BE2C (cell line): ENCODE results near the gene TARS3.

Source experiments
- DNase-seq: peaks from one replicate; pipeline ENCODE4 v3.0.0-alpha.2; 2020
- H3K27me3 ChIP-seq: fragments of 250-450 bp; sonication (Bioruptor Pico); 2 replicates; pipeline ENCODE4 v1.5.1; 2020; ENCODE audit warnings: mild to moderate bottlenecking
- H3K36me3 ChIP-seq: fragments of 250-450 bp; sonication (Bioruptor Pico); 2 replicates; pipeline ENCODE4 v1.5.1; 2020; ENCODE audit warnings: mild to moderate bottlenecking
- H3K4me1 ChIP-seq: fragments of 250-450 bp; sonication (Bioruptor Pico); 2 replicates; pipeline ENCODE4 v1.5.1; 2020
- H3K4me3 ChIP-seq: 2 replicates; pipeline ENCODE4 v1.5.1; 2011; ENCODE audit warnings: low read depth, low read length
- H3K9me3 ChIP-seq: fragments of 250-450 bp; sonication (Bioruptor Pico); 2 replicates; pipeline ENCODE4 v1.5.1; 2020
- CTCF ChIP-seq: IDR thresholded peaks from 2 replicates; pipeline ENCODE4 v1.5.1; 2012; ENCODE audit warnings: mild to moderate bottlenecking, low read depth, low read length

The TARS3 gene

GRCh38 chr15:101702077-101702476 is 22.2 kb downstream of the TARS3 start:
- H3K4me3 ChIP-seq, result no peak overlapping the region
- no peaks in the 10 kb centered on the region for H3K9me3 ChIP-seq
- H3K4me1 ChIP-seq, result no peaks in the 10 kb centered on the region
- no peak for DNase-seq
- no peaks in the 10 kb centered on the region for H3K27me3 ChIP-seq
- peaks cover 16% of the 10 kb centered on the region for H3K36me3 ChIP-seq
- no peak for TF ChIP-seq CTCF

- no peak for DNase-seq
- Histone ChIP-seq H3K36me3 (peaks cover 16% of the 10 kb centered on the region), H3K4me3 (no peak overlapping the region), H3K9me3 (no peaks in the 10 kb centered on the region), H3K4me1 (no peaks in the 10 kb centered on the region), H3K27me3 (no peaks in the 10 kb centered on the region)
- no peak for TF ChIP-seq CTCF
Measured at GRCh38 chr15:101698314-101698713, 26.0 kb downstream of the TARS3 start.

- Histone ChIP-seq H3K4me1 (no peaks in the 10 kb centered on the region), H3K9me3 (no peaks in the 10 kb centered on the region), H3K27me3 (no peaks in the 10 kb centered on the region), H3K36me3 (peaks cover 16% of the 10 kb centered on the region), H3K4me3 (no peak overlapping the region)
- TF ChIP-seq CTCF, result no peak
- DNase-seq, result no peak
Measured at GRCh38 chr15:101697488-101697887, 26.8 kb downstream of the TARS3 start.

GRCh38 chr15:101696829-101697228 is 27.4 kb downstream of the TARS3 start:
- TF ChIP-seq CTCF, result no peak
- no peaks in the 10 kb centered on the region for H3K27me3 ChIP-seq
- H3K4me3 ChIP-seq, result no peak overlapping the region
- H3K9me3 ChIP-seq, result no peaks in the 10 kb centered on the region
- peaks cover 16% of the 10 kb centered on the region for H3K36me3 ChIP-seq
- no peaks in the 10 kb centered on the region for H3K4me1 ChIP-seq
- DNase-seq, result no peak

- Histone ChIP-seq H3K4me3 (no peak overlapping the region), H3K36me3 (peaks cover 6% of the 10 kb centered on the region; the same call in 1 of the 2 replicates), H3K9me3 (no peaks in the 10 kb centered on the region), H3K27me3 (no peaks in the 10 kb centered on the region), H3K4me1 (no peaks in the 10 kb centered on the region)
- no peak for DNase-seq
- peak; percentile 20 for TF ChIP-seq CTCF
Measured at GRCh38 chr15:101694261-101694660, 30.0 kb downstream of the TARS3 start.

- H3K4me3 ChIP-seq, result no peak overlapping the region
- H3K9me3 ChIP-seq, result no peaks in the 10 kb centered on the region
- no peak for TF ChIP-seq CTCF
- H3K4me1 ChIP-seq, result no peaks in the 10 kb centered on the region
- no peaks in the 10 kb centered on the region for H3K36me3 ChIP-seq
- DNase-seq, result no peak
- H3K27me3 ChIP-seq, result no peaks in the 10 kb centered on the region
Measured at GRCh38 chr15:101692801-101693598, 31.3 kb downstream of the TARS3 start.
